GM23338 (cell line): Measurements from ENCODE around the gene CATSPERZ.
A peak's percentile ranks its signal among the peaks of the same experiment; 100 is the strongest.

ENCODE experiments used
- EZH2 ChIP-seq: fragments of 200-600 bp; sonication (generic); IDR thresholded peaks from one replicate; pipeline ENCODE4 v1.8.0; 2017; ENCODE audit warnings: antibody characterized with exemption, mild to moderate bottlenecking, low read depth; ENCODE audit not compliant: unreplicated experiment
- EZH2phosphoT487 ChIP-seq: fragments of 200-600 bp; sonication (generic); IDR thresholded peaks from one replicate; pipeline ENCODE4 v1.8.1; 2018; ENCODE audit warnings: antibody characterized with exemption; ENCODE audit not compliant: unreplicated experiment
- POLR2AphosphoS5 ChIP-seq: IDR thresholded peaks from 2 replicates; pipeline ENCODE4 v1.6.1; 2016; ENCODE audit warnings: antibody characterized with exemption, low read depth
- TF ChIP-seq, protein P1 (sequence below), 2 experiments: fragments of 200-600 bp in 1 of 2; sonication (generic) in 1 of 2; conservative IDR thresholded peaks; 2 replicates each; pipeline versions ENCODE4 v1.5.1 to v1.6.1; 2016 to 2017; ENCODE audit warnings: antibody characterized with exemption in 2 of 2, low read depth in 2 of 2, mild to moderate bottlenecking in 2 of 2, moderate library complexity in 1 of 2
- TF ChIP-seq, protein P2 (sequence below): IDR thresholded peaks from one replicate; pipeline ENCODE4 v1.6.1; 2018; ENCODE audit warnings: antibody characterized with exemption; ENCODE audit not compliant: unreplicated experiment

DNA sequence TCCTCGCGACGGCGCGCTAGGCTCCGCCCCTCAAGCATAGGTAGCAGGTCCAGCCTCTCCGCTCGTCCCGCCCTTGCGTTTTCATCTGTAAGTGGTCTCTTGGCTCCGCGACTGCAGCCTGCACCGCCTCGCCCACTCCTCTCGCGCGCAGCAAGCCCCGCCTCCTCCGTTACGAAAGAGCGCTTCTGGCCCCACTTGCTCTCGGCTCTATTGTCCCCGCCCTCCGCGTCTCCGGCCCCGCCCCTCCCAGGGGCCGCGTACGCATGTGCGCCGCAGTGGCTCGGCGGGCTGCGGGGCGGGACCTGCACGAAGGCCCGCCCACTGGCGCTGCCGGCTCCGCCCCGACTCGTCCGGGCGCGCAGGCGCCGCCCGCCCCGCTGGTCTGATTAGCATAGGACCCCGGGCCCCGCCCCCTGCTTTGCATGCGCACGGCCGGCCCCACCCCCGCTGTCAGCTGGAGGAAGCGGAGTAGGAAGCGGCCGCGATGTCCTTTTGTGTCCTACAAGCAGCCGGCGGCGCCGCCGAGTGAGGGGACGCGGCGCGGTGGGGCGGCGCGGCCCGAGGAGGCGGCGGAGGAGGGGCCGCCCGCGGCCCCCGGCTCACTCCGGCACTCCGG, 5.0 kb downstream of the CATSPERZ start, which contains the start of gene ESRRA:
- TF ChIP-seq, protein P1, sequence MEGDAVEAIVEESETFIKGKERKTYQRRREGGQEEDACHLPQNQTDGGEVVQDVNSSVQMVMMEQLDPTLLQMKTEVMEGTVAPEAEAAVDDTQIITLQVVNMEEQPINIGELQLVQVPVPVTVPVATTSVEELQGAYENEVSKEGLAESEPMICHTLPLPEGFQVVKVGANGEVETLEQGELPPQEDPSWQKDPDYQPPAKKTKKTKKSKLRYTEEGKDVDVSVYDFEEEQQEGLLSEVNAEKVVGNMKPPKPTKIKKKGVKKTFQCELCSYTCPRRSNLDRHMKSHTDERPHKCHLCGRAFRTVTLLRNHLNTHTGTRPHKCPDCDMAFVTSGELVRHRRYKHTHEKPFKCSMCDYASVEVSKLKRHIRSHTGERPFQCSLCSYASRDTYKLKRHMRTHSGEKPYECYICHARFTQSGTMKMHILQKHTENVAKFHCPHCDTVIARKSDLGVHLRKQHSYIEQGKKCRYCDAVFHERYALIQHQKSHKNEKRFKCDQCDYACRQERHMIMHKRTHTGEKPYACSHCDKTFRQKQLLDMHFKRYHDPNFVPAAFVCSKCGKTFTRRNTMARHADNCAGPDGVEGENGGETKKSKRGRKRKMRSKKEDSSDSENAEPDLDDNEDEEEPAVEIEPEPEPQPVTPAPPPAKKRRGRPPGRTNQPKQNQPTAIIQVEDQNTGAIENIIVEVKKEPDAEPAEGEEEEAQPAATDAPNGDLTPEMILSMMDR (conservative IDR thresholded peaks at IDR 0.05; ENCODE audit: low read depth in 2 of 2): no peak
- TF ChIP-seq, protein P2, sequence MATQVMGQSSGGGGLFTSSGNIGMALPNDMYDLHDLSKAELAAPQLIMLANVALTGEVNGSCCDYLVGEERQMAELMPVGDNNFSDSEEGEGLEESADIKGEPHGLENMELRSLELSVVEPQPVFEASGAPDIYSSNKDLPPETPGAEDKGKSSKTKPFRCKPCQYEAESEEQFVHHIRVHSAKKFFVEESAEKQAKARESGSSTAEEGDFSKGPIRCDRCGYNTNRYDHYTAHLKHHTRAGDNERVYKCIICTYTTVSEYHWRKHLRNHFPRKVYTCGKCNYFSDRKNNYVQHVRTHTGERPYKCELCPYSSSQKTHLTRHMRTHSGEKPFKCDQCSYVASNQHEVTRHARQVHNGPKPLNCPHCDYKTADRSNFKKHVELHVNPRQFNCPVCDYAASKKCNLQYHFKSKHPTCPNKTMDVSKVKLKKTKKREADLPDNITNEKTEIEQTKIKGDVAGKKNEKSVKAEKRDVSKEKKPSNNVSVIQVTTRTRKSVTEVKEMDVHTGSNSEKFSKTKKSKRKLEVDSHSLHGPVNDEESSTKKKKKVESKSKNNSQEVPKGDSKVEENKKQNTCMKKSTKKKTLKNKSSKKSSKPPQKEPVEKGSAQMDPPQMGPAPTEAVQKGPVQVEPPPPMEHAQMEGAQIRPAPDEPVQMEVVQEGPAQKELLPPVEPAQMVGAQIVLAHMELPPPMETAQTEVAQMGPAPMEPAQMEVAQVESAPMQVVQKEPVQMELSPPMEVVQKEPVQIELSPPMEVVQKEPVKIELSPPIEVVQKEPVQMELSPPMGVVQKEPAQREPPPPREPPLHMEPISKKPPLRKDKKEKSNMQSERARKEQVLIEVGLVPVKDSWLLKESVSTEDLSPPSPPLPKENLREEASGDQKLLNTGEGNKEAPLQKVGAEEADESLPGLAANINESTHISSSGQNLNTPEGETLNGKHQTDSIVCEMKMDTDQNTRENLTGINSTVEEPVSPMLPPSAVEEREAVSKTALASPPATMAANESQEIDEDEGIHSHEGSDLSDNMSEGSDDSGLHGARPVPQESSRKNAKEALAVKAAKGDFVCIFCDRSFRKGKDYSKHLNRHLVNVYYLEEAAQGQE: no peak
- TF ChIP-seq POLR2AphosphoS5 (peak; percentile 44; the same call in 1 of the 2 replicates), EZH2 (no peak), EZH2phosphoT487 (no peak)
